Suprapubic skin (tissue), 4 donors: ENCODE measurements around the gene CFAP45. TPM values are rescaled to one million over a fixed set of nuclear protein-coding genes. Genes with fewer than 3 reads are reported as not detected.

Source experiments
- DNase-seq, 2 donors: peaks; one replicate each; pipeline ENCODE4 v3.0.0-alpha.2; 2019; ENCODE audit warnings: low spot score in 2 of 2
- H3K27ac ChIP-seq: fragments of 200-600 bp; sonication (generic); one replicate; pipeline ENCODE4 v1.5.1; 2019
- H3K27me3 ChIP-seq: fragments of 200-600 bp; sonication (generic); one replicate; pipeline ENCODE4 v1.5.1; 2019
- H3K36me3 ChIP-seq: fragments of 200-600 bp; sonication (generic); one replicate; pipeline ENCODE4 v1.5.1; 2019
- H3K4me1 ChIP-seq: fragments of 200-600 bp; sonication (generic); one replicate; pipeline ENCODE4 v1.5.1; 2019
- H3K4me3 ChIP-seq: fragments of 200-600 bp; sonication (generic); one replicate; pipeline ENCODE4 v1.5.1; 2019; ENCODE audit warnings: mild to moderate bottlenecking
- H3K9me3 ChIP-seq: fragments of 200-600 bp; sonication (generic); one replicate; pipeline ENCODE4 v1.5.1; 2019
- CTCF ChIP-seq, 2 donors: fragments of 200-600 bp in 1 of 2; fragments of 450-650 bp in 1 of 2; sonication (generic) in 1 of 2; IDR thresholded peaks; one replicate each; pipeline ENCODE4 v1.5.1; 2016 to 2019; ENCODE audit warnings: antibody characterized with exemption in 2 of 2, mild to moderate bottlenecking in 1 of 2, moderate library complexity in 1 of 2
- EP300 ChIP-seq: sonication (generic); formaldehyde crosslinking; IDR thresholded peaks from one replicate; pipeline ENCODE4 v1.6.1; 2017; ENCODE audit warnings: antibody characterized with exemption
- POLR2A ChIP-seq, 2 donors: fragments of 450-650 bp; IDR thresholded peaks; one replicate each; pipeline ENCODE4 v1.6.1; 2017; ENCODE audit warnings: antibody characterized with exemption in 2 of 2, mild to moderate bottlenecking in 2 of 2, moderate library complexity in 2 of 2
- POLR2AphosphoS5 ChIP-seq, 3 donors: sonication (generic); formaldehyde crosslinking; IDR thresholded peaks; one replicate each; pipeline ENCODE4 v1.6.1; 2017; ENCODE audit warnings: antibody characterized with exemption in 3 of 3
- WGBS: methylation state at CpG from one replicate; pipeline ENCODE4 v1.1.5; 2018; 5-methylcytosine and 5-hydroxymethylcytosine counted together
- total RNA-seq, 4 donors: library from RNA; depleted of rRNA; stranded (reverse); fragments of >200 nt; gene quantifications; one replicate each; pipeline ENCODE4 v1.1.0, GENCODE V29; 2016

Gene CFAP45
- total RNA-seq, 4 donors from 2014 or later: 0.78 to 2.1 (median 1.6) TPM

- no peak for DNase-seq
- WGBS: 71% methylated on average over 7 of the region's 7 CpGs
- H3K27ac ChIP-seq: no peak overlapping the region
- no peaks in the 10 kb centered on the region for H3K9me3 ChIP-seq
- no peak overlapping the region for H3K4me3 ChIP-seq
- TF ChIP-seq EP300 (no peak), POLR2AphosphoS5 (IDR thresholded peaks at IDR 0.05) (no peak), POLR2A (IDR thresholded peaks at IDR 0.05) (no peak), CTCF (IDR thresholded peaks at IDR 0.05) (no peak)
- H3K27me3 ChIP-seq: no peaks in the 10 kb centered on the region
- H3K36me3 ChIP-seq: no peaks in the 10 kb centered on the region
- peaks cover 7% of the 10 kb centered on the region for H3K4me1 ChIP-seq
These were observed 68.4 kb downstream of the CFAP45 start for GRCh38 chr1:159831412-159832141.

GRCh38 chr1:159830722-159831121 is 69.2 kb downstream of the CFAP45 start:
- Histone ChIP-seq H3K36me3 (no peaks in the 10 kb centered on the region), H3K4me1 (peaks cover 7% of the 10 kb centered on the region), H3K27ac (no peak overlapping the region), H3K27me3 (no peaks in the 10 kb centered on the region), H3K4me3 (no peak overlapping the region), H3K9me3 (no peaks in the 10 kb centered on the region)
- TF ChIP-seq CTCF (IDR thresholded peaks at IDR 0.05): no peak
- no peak for TF ChIP-seq POLR2A (IDR thresholded peaks at IDR 0.05)
- TF ChIP-seq POLR2AphosphoS5 (IDR thresholded peaks at IDR 0.05): no peak
- no peak for TF ChIP-seq EP300
- DNase-seq: no peak
- WGBS: 86% methylated on average over 8 of the region's 8 CpGs

GRCh38 chr1:159829822-159830465 is 70.0 kb downstream of the CFAP45 start:
- no peak for TF ChIP-seq EP300
- TF ChIP-seq POLR2AphosphoS5 (IDR thresholded peaks at IDR 0.05): no peak
- no peak for TF ChIP-seq CTCF (IDR thresholded peaks at IDR 0.05)
- no peak for TF ChIP-seq POLR2A (IDR thresholded peaks at IDR 0.05)
- 84% methylated on average over 11 of the region's 18 CpGs for WGBS
- no peak overlapping the region for H3K27ac ChIP-seq

GRCh38 chr1:159829273-159829634 is 70.7 kb downstream of the CFAP45 start:
- H3K36me3 ChIP-seq: no peaks in the 10 kb centered on the region
- no peak overlapping the region for H3K27ac ChIP-seq
- H3K27me3 ChIP-seq: no peaks in the 10 kb centered on the region
- H3K4me1 ChIP-seq: peaks cover 7% of the 10 kb centered on the region
- TF ChIP-seq POLR2A (IDR thresholded peaks at IDR 0.05) (no peak), CTCF (IDR thresholded peaks at IDR 0.05) (peak in 1 of 2 donors; percentile 47)
- H3K4me3 ChIP-seq: no peak overlapping the region
- WGBS: 58% methylated on average over 3 of the region's 3 CpGs
- H3K9me3 ChIP-seq: no peaks in the 10 kb centered on the region
- DNase-seq: no peak

More at GRCh38 chr1:159829822-159830465, 70.0 kb downstream of the CFAP45 start:
- Histone ChIP-seq H3K4me1 (peaks cover 7% of the 10 kb centered on the region), H3K4me3 (no peak overlapping the region), H3K27me3 (no peaks in the 10 kb centered on the region), H3K36me3 (no peaks in the 10 kb centered on the region), H3K9me3 (no peaks in the 10 kb centered on the region)
- DNase-seq: no peak

GRCh38 chr1:159828581-159829272 is 71.2 kb downstream of the CFAP45 start:
- TF ChIP-seq POLR2AphosphoS5 (IDR thresholded peaks at IDR 0.05) (no peak), CTCF (IDR thresholded peaks at IDR 0.05) (no peak)
- H3K27ac ChIP-seq: no peak overlapping the region
- WGBS: 78% methylated on average over 11 of the region's 11 CpGs
- peaks cover 11% of the 10 kb centered on the region for H3K4me1 ChIP-seq
- DNase-seq: no peak
- H3K9me3 ChIP-seq: no peaks in the 10 kb centered on the region
- no peaks in the 10 kb centered on the region for H3K36me3 ChIP-seq
- no peak overlapping the region for H3K4me3 ChIP-seq
- peaks cover under 1% of the 10 kb centered on the region for H3K27me3 ChIP-seq
